Liver (tissue), 9 donors: ENCODE results near the gene KLF8. TPM values are rescaled to one million over a fixed set of nuclear protein-coding genes. Genes with fewer than 3 reads are reported as not detected.

Source experiments
- DNase-seq: peaks from one replicate; pipeline ENCODE4 v3.0.0-alpha.2; 2017; ENCODE audit warnings: low spot score
- H3K27ac ChIP-seq, 2 donors: one replicate each; pipeline ENCODE4 v1.7.0; 2013; ENCODE audit warnings: inconsistent platforms in 2 of 2, low read length in 2 of 2, control low read depth in 1 of 2, low read depth in 1 of 2, mild to moderate bottlenecking in 1 of 2
- H3K27me3 ChIP-seq, 4 donors: one replicate each; pipeline versions ENCODE4 v1.6.1 to v1.7.0; 2013; ENCODE audit warnings: low read length in 3 of 4, inconsistent platforms in 1 of 4, mild to moderate bottlenecking in 1 of 4, moderate library complexity in 1 of 4; ENCODE audit not compliant: control insufficient read depth in 4 of 4, insufficient read depth in 4 of 4
- H3K36me3 ChIP-seq, 4 donors: one replicate each; pipeline versions ENCODE4 v1.6.1 to v1.7.0; 2013; ENCODE audit warnings: low read length in 3 of 4, mild to moderate bottlenecking in 3 of 4, low read depth in 1 of 4, moderate library complexity in 1 of 4; ENCODE audit not compliant: control insufficient read depth in 4 of 4, insufficient read depth in 3 of 4
- H3K4me1 ChIP-seq, 4 donors: one replicate each; pipeline versions ENCODE4 v1.6.1 to v1.7.0; 2013; ENCODE audit warnings: low read length in 3 of 4, mild to moderate bottlenecking in 3 of 4, moderate library complexity in 1 of 4; ENCODE audit not compliant: control insufficient read depth in 4 of 4, insufficient read depth in 4 of 4
- H3K4me3 ChIP-seq, 3 donors: one replicate each; pipeline versions ENCODE4 v1.6.1 to v1.7.0; 2013; ENCODE audit warnings: low read length in 3 of 3, control low read depth in 1 of 3, low read depth in 1 of 3, mild to moderate bottlenecking in 1 of 3
- H3K9ac ChIP-seq, 2 donors: one replicate each; pipeline ENCODE4 v1.7.0; 2013; ENCODE audit warnings: low read length in 2 of 2, mild to moderate bottlenecking in 2 of 2, moderate library complexity in 2 of 2, control low read depth in 1 of 2, low read depth in 1 of 2
- H3K9me3 ChIP-seq, 4 donors: one replicate each; pipeline versions ENCODE4 v1.6.1 to v1.7.0; 2013; ENCODE audit warnings: low read length in 3 of 4; ENCODE audit not compliant: control insufficient read depth in 4 of 4
- ATF3 ChIP-seq: IDR thresholded peaks from 2 replicates; pipeline ENCODE4 v1.6.1; 2016; ENCODE audit warnings: antibody characterized with exemption
- CTCF ChIP-seq: fragments of 150-350 bp; IDR thresholded peaks from 2 replicates; pipeline ENCODE4 v1.5.1; 2017; ENCODE audit warnings: improper control_type of control experiment, low read depth, low read length; ENCODE audit not compliant: missing input control
- EGR1 ChIP-seq, 2 donors: IDR thresholded peaks; 2 replicates each; pipeline ENCODE4 v1.6.1; 2016 to 2018; ENCODE audit warnings: antibody characterized with exemption in 2 of 2, low read depth in 2 of 2
- FOXA1 ChIP-seq: IDR thresholded peaks from 2 replicates; pipeline ENCODE4 v1.6.1; 2016; ENCODE audit warnings: antibody characterized with exemption
- FOXA2 ChIP-seq: IDR thresholded peaks from 2 replicates; pipeline ENCODE4 v1.6.1; 2016; ENCODE audit warnings: antibody characterized with exemption
- GABPA ChIP-seq, 2 donors: IDR thresholded peaks in 1 of 2; conservative IDR thresholded peaks in 1 of 2; 2 replicates each; pipeline ENCODE4 v1.6.1; 2016; ENCODE audit warnings: antibody characterized with exemption in 2 of 2, mild to moderate bottlenecking in 1 of 2, moderate library complexity in 1 of 2
- HNF4A ChIP-seq, 2 donors: conservative IDR thresholded peaks; 2 replicates each; pipeline ENCODE4 v1.6.1; 2016; ENCODE audit warnings: antibody characterized with exemption in 2 of 2, mild to moderate bottlenecking in 2 of 2
- HNF4G ChIP-seq: IDR thresholded peaks from 2 replicates; pipeline ENCODE4 v1.6.1; 2016; ENCODE audit warnings: antibody characterized with exemption
- JUND ChIP-seq, 2 donors: IDR thresholded peaks; 2 replicates each; pipeline ENCODE4 v1.6.1; 2016; ENCODE audit warnings: antibody characterized with exemption in 2 of 2
- MAX ChIP-seq: IDR thresholded peaks from 2 replicates; pipeline ENCODE4 v1.6.1; 2016; ENCODE audit warnings: antibody characterized with exemption
- NR2F2 ChIP-seq: IDR thresholded peaks from 2 replicates; pipeline ENCODE4 v1.6.1; 2016; ENCODE audit warnings: antibody characterized with exemption
- RAD21 ChIP-seq, 2 donors: IDR thresholded peaks; 2 replicates each; pipeline ENCODE4 v1.6.1; 2016; ENCODE audit warnings: antibody characterized with exemption in 2 of 2, mild to moderate bottlenecking in 2 of 2
- REST ChIP-seq: IDR thresholded peaks from 2 replicates; pipeline ENCODE4 v1.6.1; 2016; ENCODE audit warnings: antibody characterized with exemption, mild to moderate bottlenecking
- RXRA ChIP-seq, 2 donors: IDR thresholded peaks; 2 replicates each; pipeline ENCODE4 v1.6.1; 2017 to 2018; ENCODE audit warnings: antibody characterized with exemption in 2 of 2, mild to moderate bottlenecking in 1 of 2
- SP1 ChIP-seq: IDR thresholded peaks from 2 replicates; pipeline ENCODE4 v1.6.1; 2018; ENCODE audit warnings: antibody characterized with exemption, mild to moderate bottlenecking
- TAF1 ChIP-seq: conservative IDR thresholded peaks from 2 replicates; pipeline ENCODE4 v1.6.1; 2016; ENCODE audit warnings: antibody characterized with exemption, mild to moderate bottlenecking
- YY1 ChIP-seq: IDR thresholded peaks from 2 replicates; pipeline ENCODE4 v1.6.1; 2016; ENCODE audit warnings: antibody characterized with exemption, mild to moderate bottlenecking
- ZBTB33 ChIP-seq: IDR thresholded peaks from 2 replicates; pipeline ENCODE4 v1.6.1; 2016; ENCODE audit warnings: antibody characterized with exemption
- WGBS: extraction: QIAGEN DNeasy Blood & Tissue Kit; methylation state at CpG from one replicate; pipeline ENCODE4 v1.1.7; 2013; 5-methylcytosine and 5-hydroxymethylcytosine counted together
- polyA plus RNA-seq, 2 donors: library from polyadenylated mRNA; stranded (reverse) in 1 of 2; unstranded in 1 of 2; fragments of 200-250 nt in 1 of 2; fragments of >200 nt in 1 of 2; fragmentation: Nextera tagmentation in 1 of 2; extraction: Ambion mirVana in 1 of 2; gene quantifications; one replicate each; pipeline versions ENCODE4 v1.2.1 to v1.2.3, GENCODE V29; 2013 to 2015
- total RNA-seq, 2 donors: library from RNA; depleted of rRNA; stranded (reverse); fragments of >200 nt; gene quantifications; one replicate each; pipeline ENCODE4 v1.2.3, GENCODE V29; 2014
- donor health status: healthy.
- donor health status: healthy.
- donor health status: healthy.
- donor health status: healthy.
- donor health status: healthy.

KLF8 gene
- total and polyA plus RNA-seq, 4 donors, result 0.43 to 1.4 (median 0.71) TPM

- DNase-seq, result no peak
- H3K36me3 ChIP-seq, result no peaks in the 10 kb centered on the region
- H3K9me3 ChIP-seq, result no peaks in the 10 kb centered on the region
- no peak overlapping the region for H3K9ac ChIP-seq
- H3K27ac ChIP-seq, result no peak overlapping the region
- H3K27me3 ChIP-seq, result no peaks in the 10 kb centered on the region
- WGBS, result 53% methylated on average over 2 of the region's 2 CpGs
- H3K4me1 ChIP-seq, result peaks cover 0 to 3% (median 0%) of the 10 kb centered on the region in 4 donors
- no peak for TF ChIP-seq MAX
- TF ChIP-seq TAF1, result no peak
- no peak for TF ChIP-seq HNF4G
- no peak overlapping the region for H3K4me3 ChIP-seq
Measured at GRCh38 chrX:56228914-56229313, 3.2 kb upstream of the KLF8 start.

GRCh38 chrX:56231537-56232090 is 542 bp upstream of the KLF8 start:
- Histone ChIP-seq H3K9ac (no peak overlapping the region), H3K36me3 (no peaks in the 10 kb centered on the region), H3K27me3 (no peaks in the 10 kb centered on the region), H3K4me1 (peaks cover 0 to 3% (median 0%) of the 10 kb centered on the region in 4 donors), H3K4me3 (no peak overlapping the region), H3K9me3 (no peaks in the 10 kb centered on the region), H3K27ac (no peak overlapping the region)
- no peak for DNase-seq
- WGBS, result 52% methylated on average over 10 of the region's 10 CpGs
- TF ChIP-seq FOXA2 (no peak), RXRA (IDR thresholded peaks at IDR 0.05) (no peak), MAX (no peak), REST (no peak), EGR1 (IDR thresholded peaks at IDR 0.05; ENCODE audit: low read depth in 2 of 2) (no peak), SP1 (no peak), RAD21 (IDR thresholded peaks at IDR 0.05) (no peak), YY1 (no peak), ATF3 (no peak), GABPA (IDR thresholded peaks at IDR 0.05 in 1 of 2, conservative IDR thresholded peaks at IDR 0.05 in 1 of 2) (no peak), HNF4G (no peak), TAF1 (no peak), HNF4A (conservative IDR thresholded peaks at IDR 0.05) (no peak), ZBTB33 (no peak), CTCF (no peak), FOXA1 (no peak), NR2F2 (no peak), JUND (IDR thresholded peaks at IDR 0.05) (no peak)
